Measurements from ENCODE around the gene GNAI2.
A peak's percentile ranks its signal among the peaks of the same experiment; 100 is the strongest.

Gene GNAI2

DNA sequence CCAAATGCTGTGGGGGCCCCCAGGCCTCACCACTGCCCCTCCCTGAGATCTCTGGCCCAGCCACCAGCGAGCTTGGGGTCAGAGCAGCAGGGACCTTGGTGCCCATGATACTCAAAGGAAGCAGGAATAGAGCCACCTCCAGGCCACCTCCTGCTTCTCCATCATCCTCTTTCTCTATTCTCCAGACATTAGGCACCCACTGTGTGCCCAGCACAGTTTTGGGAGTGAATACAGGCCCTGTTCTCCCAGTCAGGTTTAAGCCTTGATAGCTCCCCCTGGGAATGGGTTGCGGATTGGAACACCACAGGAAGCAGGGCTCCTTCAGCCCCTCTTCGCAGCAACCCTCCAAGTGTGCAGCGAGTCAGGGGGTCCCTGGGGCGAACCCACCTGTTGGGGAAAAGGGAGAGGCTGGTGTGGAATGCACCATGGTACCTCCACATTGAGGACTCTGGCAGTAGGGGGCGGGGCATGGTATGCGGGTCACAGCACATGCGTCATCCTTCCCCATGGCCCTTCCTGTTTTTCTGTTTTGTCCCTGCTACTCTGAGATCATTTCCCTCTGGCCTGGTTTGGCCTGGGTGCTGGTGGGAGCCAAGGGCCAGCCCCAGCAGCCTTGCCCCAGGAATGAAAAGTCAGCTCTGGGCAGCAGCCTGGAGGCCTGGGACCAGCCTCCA is 18.7 kb downstream of the GNAI2 start:
- TF ChIP-seq, protein P1, sequence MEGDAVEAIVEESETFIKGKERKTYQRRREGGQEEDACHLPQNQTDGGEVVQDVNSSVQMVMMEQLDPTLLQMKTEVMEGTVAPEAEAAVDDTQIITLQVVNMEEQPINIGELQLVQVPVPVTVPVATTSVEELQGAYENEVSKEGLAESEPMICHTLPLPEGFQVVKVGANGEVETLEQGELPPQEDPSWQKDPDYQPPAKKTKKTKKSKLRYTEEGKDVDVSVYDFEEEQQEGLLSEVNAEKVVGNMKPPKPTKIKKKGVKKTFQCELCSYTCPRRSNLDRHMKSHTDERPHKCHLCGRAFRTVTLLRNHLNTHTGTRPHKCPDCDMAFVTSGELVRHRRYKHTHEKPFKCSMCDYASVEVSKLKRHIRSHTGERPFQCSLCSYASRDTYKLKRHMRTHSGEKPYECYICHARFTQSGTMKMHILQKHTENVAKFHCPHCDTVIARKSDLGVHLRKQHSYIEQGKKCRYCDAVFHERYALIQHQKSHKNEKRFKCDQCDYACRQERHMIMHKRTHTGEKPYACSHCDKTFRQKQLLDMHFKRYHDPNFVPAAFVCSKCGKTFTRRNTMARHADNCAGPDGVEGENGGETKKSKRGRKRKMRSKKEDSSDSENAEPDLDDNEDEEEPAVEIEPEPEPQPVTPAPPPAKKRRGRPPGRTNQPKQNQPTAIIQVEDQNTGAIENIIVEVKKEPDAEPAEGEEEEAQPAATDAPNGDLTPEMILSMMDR (IDR thresholded peaks at IDR 0.05; ENCODE audit: low read length, missing control alignments): no peak
- peak; percentile 86 for DNase-seq (ENCODE audit: low read depth)
- no peak overlapping the region for H3K4me3 ChIP-seq (replicated peaks; ENCODE audit: low read depth, low read length)

DNA sequence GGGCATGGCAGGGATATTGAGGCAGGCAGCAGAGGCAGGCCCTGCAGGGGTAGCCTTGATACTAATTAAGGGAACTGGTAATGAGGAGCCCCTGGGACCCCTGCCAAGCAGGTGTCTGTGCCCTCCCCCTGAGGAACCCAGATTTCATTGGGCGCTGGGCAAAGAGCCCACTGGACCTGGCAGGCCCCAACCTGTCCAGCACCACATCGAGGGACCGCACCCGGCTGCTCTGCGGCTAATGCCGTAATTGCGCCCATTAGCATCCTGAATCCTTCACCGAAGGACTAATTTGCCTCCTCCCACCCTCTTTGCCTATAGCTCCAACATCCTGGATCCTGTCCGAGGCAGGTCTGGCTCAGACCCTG is 19.2 kb downstream of the GNAI2 start:
- DNase-seq (ENCODE audit: low read depth): no peak
- H3K4me3 ChIP-seq (replicated peaks; ENCODE audit: low read depth, low read length): no peak overlapping the region
- TF ChIP-seq, protein P1 (IDR thresholded peaks at IDR 0.05; ENCODE audit: low read length, missing control alignments): no peak

DNA sequence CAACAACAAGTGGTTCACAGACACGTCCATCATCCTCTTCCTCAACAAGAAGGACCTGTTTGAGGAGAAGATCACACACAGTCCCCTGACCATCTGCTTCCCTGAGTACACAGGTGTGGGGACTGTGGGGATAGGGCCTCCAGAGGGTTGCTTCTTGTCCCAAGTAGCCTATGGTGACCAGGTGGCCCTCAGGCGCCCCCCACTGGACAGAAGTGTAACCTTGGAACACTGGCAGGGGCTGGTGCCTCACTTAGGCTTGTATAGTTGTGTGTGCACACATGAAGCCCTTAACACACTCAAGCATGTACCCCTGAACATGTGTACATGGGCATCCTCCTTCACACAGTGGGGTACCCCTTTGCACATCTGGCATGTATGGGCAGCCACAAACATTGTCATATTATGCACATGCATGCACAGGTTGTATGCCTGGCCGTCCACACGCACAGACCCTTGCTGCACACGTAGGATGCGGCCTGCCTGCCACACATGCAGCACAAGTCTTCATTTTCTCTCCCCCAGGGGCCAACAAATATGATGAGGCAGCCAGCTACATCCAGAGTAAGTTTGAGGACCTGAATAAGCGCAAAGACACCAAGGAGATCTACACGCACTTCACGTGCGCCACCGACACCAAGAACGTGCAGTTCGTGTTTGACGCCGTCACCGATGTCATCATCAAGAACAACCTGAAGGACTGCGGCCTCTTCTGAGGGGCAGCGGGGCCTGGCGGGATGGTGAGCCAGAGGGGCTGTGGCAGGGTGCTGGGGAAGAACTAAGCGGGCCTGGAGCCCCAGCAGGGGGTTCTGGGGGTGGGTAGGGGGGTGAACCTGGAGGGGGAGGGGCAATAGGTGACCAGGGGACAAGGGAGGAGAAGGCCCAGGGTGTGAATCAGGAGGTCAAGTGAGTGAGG is 21.2 kb downstream of the GNAI2 start:
- TF ChIP-seq, protein P1 (IDR thresholded peaks at IDR 0.05; ENCODE audit: low read length, missing control alignments): peak; percentile 63
- no peak overlapping the region for H3K4me3 ChIP-seq (replicated peaks; ENCODE audit: low read depth, low read length)
- peak; percentile 51 for DNase-seq (ENCODE audit: low read depth)

DNA sequence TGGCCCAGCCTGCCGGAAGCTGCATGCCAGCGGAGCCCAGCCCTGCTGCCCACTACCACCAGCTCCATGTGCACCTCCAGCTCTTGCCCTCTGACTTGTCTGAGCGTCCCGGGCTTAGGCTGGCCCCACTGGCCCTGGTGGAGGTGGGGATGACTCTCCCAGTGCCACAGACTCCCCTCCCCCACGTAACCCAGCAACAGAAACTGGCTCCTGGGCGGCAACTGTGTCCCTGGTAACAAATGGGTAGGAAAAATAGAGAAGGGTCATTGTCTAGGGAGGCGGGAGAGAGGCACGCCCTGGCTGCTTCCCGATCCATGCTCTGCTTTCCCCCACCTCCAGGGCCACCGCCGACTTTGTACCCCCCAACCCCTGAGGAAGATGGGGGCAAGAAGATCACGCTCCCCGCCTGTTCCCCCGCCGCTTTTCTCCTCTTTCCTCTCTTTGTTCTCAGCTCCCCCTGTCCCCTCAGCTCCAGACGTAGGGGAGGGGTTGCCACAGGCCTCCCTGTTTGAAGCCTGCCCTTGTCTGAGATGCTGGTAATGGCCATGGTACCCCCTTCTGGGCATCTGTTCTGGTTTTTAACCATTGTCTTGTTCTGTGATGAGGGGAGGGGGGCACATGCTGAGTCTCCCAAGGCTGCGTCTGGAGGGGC is 22.2 kb downstream of the GNAI2 start:
- H3K4me3 ChIP-seq (replicated peaks; ENCODE audit: low read depth, low read length): no peak overlapping the region
- TF ChIP-seq, protein P1 (IDR thresholded peaks at IDR 0.05; ENCODE audit: low read length, missing control alignments): no peak
- no peak for DNase-seq (ENCODE audit: low read depth)

DNA sequence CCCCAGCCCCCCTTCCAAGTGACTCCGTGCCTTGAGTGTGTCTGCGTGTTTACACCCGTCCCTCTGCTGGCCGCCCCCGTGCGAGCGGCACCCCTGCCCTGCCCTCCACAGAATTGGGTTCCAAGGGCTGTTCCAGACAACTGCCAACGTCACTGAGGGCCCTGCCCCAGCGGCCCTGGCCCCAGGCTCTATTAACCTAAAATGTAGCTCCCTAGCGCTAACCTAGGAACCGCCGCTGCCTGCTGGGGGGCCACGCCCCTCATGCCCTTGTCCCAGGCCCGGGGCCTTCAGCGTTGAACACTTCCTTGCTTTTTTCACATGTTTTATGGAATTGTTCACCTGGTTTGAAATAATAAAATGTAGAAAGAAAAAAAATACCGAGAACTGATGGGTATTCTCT is 23.0 kb downstream of the GNAI2 start:
- TF ChIP-seq, protein P1 (IDR thresholded peaks at IDR 0.05; ENCODE audit: low read length, missing control alignments): no peak
- no peak for DNase-seq (ENCODE audit: low read depth)
- no peak overlapping the region for H3K4me3 ChIP-seq (replicated peaks; ENCODE audit: low read depth, low read length)

DNA sequence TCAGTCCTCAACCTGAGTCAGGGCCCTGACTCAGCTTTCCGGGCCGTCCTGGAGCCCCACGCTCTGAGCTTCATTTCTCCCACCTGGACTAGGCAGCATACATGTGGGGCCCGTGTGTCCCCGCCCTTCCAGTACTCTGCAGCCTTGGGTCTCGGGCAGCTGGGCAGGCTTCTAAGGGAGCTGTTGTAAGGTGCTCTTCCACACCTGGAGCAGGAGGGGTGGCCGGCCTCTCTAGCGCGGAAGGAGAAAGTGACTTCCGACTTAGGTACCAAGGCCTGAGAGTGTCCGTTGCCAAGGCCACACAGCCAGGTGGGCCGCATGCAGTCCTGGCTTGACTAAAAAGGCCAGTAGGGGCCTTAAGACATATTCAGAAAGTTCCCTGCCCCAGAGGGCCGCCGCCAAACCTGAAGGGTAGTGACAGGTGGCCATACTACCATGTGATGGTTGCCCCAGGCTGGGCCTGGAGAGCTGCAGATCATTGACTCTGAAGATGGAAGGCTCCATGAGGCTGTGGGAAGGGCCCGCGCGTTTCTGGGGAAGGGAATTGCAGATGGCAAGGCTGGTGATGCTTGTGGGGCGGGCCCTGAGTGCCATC is 23.5 kb downstream of the GNAI2 start:
- no peak for DNase-seq (ENCODE audit: low read depth)
- H3K4me3 ChIP-seq (replicated peaks; ENCODE audit: low read depth, low read length): no peak overlapping the region
- TF ChIP-seq, protein P1 (IDR thresholded peaks at IDR 0.05; ENCODE audit: low read length, missing control alignments): no peak

Data from fibroblast of pulmonary artery (primary cell).